HCT116 (cell line): ENCODE measurements around the gene DHCR24. TPM values are rescaled to one million over a fixed set of nuclear protein-coding genes. Genes with fewer than 3 reads are reported as not detected.

Source experiments
- ATAC-seq: fragments of 200-7000 bp; cut with Tn5 transposase; 2 replicates; pipeline ENCODE4 v1.9.1; 2020; ENCODE audit warnings: mild to moderate bottlenecking, moderate library complexity
- BruUV-seq: library from RNA; stranded (reverse); fragments of 400-500 nt; replicated peaks from 2 replicates; lab custom pipeline; 2021; lab: Mats Ljungman, UMichigan
- CTCF ChIA-PET: fragments of 300-600 bp; sonication (Branson Sonifier 250); formaldehyde crosslinking; loops from one replicate; lab custom pipeline; 2021; ENCODE audit warnings: antibody characterized with exemption; lab: Charles Lee
- POLR2A ChIA-PET: fragments of 300-600, 350-600 bp; sonication (Branson Sonifier 250); formaldehyde crosslinking; loops from one replicate; lab custom pipeline; 2021; ENCODE audit warnings: antibody characterized with exemption; lab: Charles Lee
- RAD21 ChIA-PET, 2 experiments: fragments of 300-600 bp; sonication (Branson Sonifier 250); formaldehyde crosslinking; loops; one replicate each; lab custom pipeline; 2023; ENCODE audit warnings: low total read pairs in 2 of 2; ENCODE audit not compliant: uncharacterized antibody in 2 of 2, unreplicated experiment in 2 of 2, low non-redundant PET in 1 of 2; lab: Charles Lee
- DNase-seq: peaks from one replicate; pipeline ENCODE4 v3.0.0-alpha.2; 2010; ENCODE audit warnings: low read depth, low spot score
- H2AFZ ChIP-seq: fragments of 200-600 bp; shearing (Covaris generic), sonication (generic); 2 replicates; pipeline ENCODE4 v1.6.1; 2017; ENCODE audit warnings: low read depth, mixed run types, mixed read lengths, antibody characterized with exemption, low read length; ENCODE audit not compliant: poor library complexity, severe bottlenecking
- H3K27ac ChIP-seq: 2 replicates; pipeline ENCODE4 v1.5.1; 2012; ENCODE audit warnings: low read depth, low read length
- H3K27me3 ChIP-seq: fragments of 200-600 bp; sonication (generic); 2 replicates; pipeline ENCODE4 v1.6.1; 2016; ENCODE audit warnings: mixed run types, low read length, mixed read lengths; ENCODE audit not compliant: insufficient read depth
- H3K36me3 ChIP-seq, 2 experiments: fragments of 200-500 bp in 1 of 2; fragments of 200-600 bp in 1 of 2; sonication (Bioruptor generic) in 1 of 2; sonication (generic) in 1 of 2; 2 replicates each; pipeline versions ENCODE4 v1.5.1 to v1.6.1; 2014 to 2016; ENCODE audit warnings: low read length in 2 of 2, inconsistent platforms in 1 of 2, mixed read lengths in 1 of 2, mixed run types in 1 of 2; ENCODE audit not compliant: insufficient read depth in 2 of 2, control insufficient read depth in 1 of 2
- H3K4me1 ChIP-seq, 2 experiments: fragments of 200-600 bp in 1 of 2; sonication (generic) in 1 of 2; 2 replicates each; pipeline versions ENCODE4 v1.5.1 to v1.6.1; 2012 to 2017; ENCODE audit warnings: low read length in 2 of 2, inconsistent platforms in 1 of 2, mild to moderate bottlenecking in 1 of 2, mixed read lengths in 1 of 2, mixed run types in 1 of 2, moderate library complexity in 1 of 2; ENCODE audit not compliant: insufficient read depth in 2 of 2, control insufficient read depth in 1 of 2
- H3K4me2 ChIP-seq: fragments of 200-600 bp; sonication (generic); 2 replicates; pipeline ENCODE4 v1.6.1; 2017; ENCODE audit warnings: mixed run types, low read length, mixed read lengths
- H3K4me3 ChIP-seq, 2 experiments: fragments of 200-600 bp in 1 of 2; sonication (generic) in 1 of 2; replicated peaks in 1 of 2; 2 replicates each; pipeline ENCODE4 v1.5.1; 2011 to 2016; ENCODE audit warnings: low read length in 2 of 2, control low read depth in 1 of 2, low read depth in 1 of 2, mild to moderate bottlenecking in 1 of 2, mixed read lengths in 1 of 2, mixed run types in 1 of 2
- H3K79me2 ChIP-seq: fragments of 200-600 bp; sonication (generic); 2 replicates; pipeline ENCODE4 v1.6.1; 2017; ENCODE audit warnings: mild to moderate bottlenecking, mixed run types, low read length, moderate library complexity, mixed read lengths; ENCODE audit not compliant: insufficient read depth
- H3K9ac ChIP-seq: fragments of 200-600 bp; sonication (generic); 2 replicates; pipeline ENCODE4 v1.6.1; 2016; ENCODE audit warnings: low read length, mixed read lengths
- H3K9me2 ChIP-seq: fragments of 200-600 bp; sonication (generic), shearing (Covaris generic); 2 replicates; pipeline ENCODE4 v1.6.1; 2017; ENCODE audit warnings: mixed run types, mild to moderate bottlenecking, moderate library complexity; ENCODE audit not compliant: insufficient read depth
- H3K9me3 ChIP-seq, 2 experiments: fragments of 200-500 bp in 1 of 2; fragments of 200-600 bp in 1 of 2; sonication (Bioruptor generic) in 1 of 2; sonication (generic) in 1 of 2; 2 replicates each; pipeline ENCODE4 v1.6.1; 2014 to 2017; ENCODE audit warnings: low read length in 2 of 2, mixed read lengths in 2 of 2, inconsistent platforms in 1 of 2, low read depth in 1 of 2, mild to moderate bottlenecking in 1 of 2, mixed run types in 1 of 2, moderate library complexity in 1 of 2; ENCODE audit not compliant: control insufficient read depth in 1 of 2, insufficient read depth in 1 of 2
- H4K20me1 ChIP-seq: fragments of 200-600 bp; sonication (generic), shearing (Covaris generic); 2 replicates; pipeline ENCODE4 v1.6.1; 2017; ENCODE audit warnings: mixed run types, mild to moderate bottlenecking, moderate library complexity; ENCODE audit not compliant: insufficient read depth
- ATF3 ChIP-seq: IDR thresholded peaks from 2 replicates; pipeline ENCODE4 v1.6.1; 2012
- CEBPB ChIP-seq: IDR thresholded peaks from 2 replicates; pipeline ENCODE4 v1.6.1; 2012; ENCODE audit warnings: low read depth
- CTCF ChIP-seq, 3 experiments: fragments of 200-600 bp in 1 of 3; sonication (generic) in 1 of 3; IDR thresholded peaks in 2 of 3; conservative IDR thresholded peaks in 1 of 3; 2 replicates each; pipeline ENCODE4 v1.5.1; 2012 to 2017; ENCODE audit warnings: low read depth in 2 of 3, low read length in 2 of 3, antibody characterized with exemption in 1 of 3, borderline replicate concordance in 1 of 3, control low read depth in 1 of 3, mild to moderate bottlenecking in 1 of 3, mixed read lengths in 1 of 3, mixed run types in 1 of 3, moderate library complexity in 1 of 3; ENCODE audit not compliant: insufficient read depth in 1 of 3
- EGR1 ChIP-seq: IDR thresholded peaks from 2 replicates; pipeline ENCODE4 v1.6.1; 2012; ENCODE audit warnings: low read depth
- EZH2 ChIP-seq: fragments of 200-600 bp; sonication (generic); IDR thresholded peaks from 2 replicates; pipeline ENCODE4 v1.6.1; 2017; ENCODE audit warnings: antibody characterized with exemption, mixed run types
- FOSL1 ChIP-seq: IDR thresholded peaks from 2 replicates; pipeline ENCODE4 v1.6.1; 2012; ENCODE audit warnings: low read depth
- JUND ChIP-seq: IDR thresholded peaks from 2 replicates; pipeline ENCODE4 v1.6.1; 2012
- MAX ChIP-seq: IDR thresholded peaks from 2 replicates; pipeline ENCODE4 v1.6.1; 2012
- REST ChIP-seq: IDR thresholded peaks from 2 replicates; pipeline ENCODE4 v1.6.1; 2012; ENCODE audit warnings: low read depth
- SIN3A ChIP-seq: IDR thresholded peaks from 2 replicates; pipeline ENCODE4 v1.6.1; 2012; ENCODE audit warnings: low read depth
- SP1 ChIP-seq: IDR thresholded peaks from 2 replicates; pipeline ENCODE4 v1.6.1; 2012; ENCODE audit warnings: low read depth
- YY1 ChIP-seq: IDR thresholded peaks from 2 replicates; pipeline ENCODE4 v1.6.1; 2011; ENCODE audit warnings: low read length, low read depth, moderate library complexity, mild to moderate bottlenecking; ENCODE audit not compliant: insufficient replicate concordance; ENCODE audit errors: extremely low read depth
- ZBTB33 ChIP-seq: IDR thresholded peaks from 2 replicates; pipeline ENCODE4 v1.6.1; 2011; ENCODE audit warnings: mild to moderate bottlenecking, low read length, moderate library complexity; ENCODE audit not compliant: insufficient replicate concordance; ENCODE audit errors: extremely low read depth
- ZFX ChIP-seq: fragments of 450-650 bp; IDR thresholded peaks from 2 replicates; pipeline ENCODE4 v1.6.1; 2017
- ZNF274 ChIP-seq: fragments of 200-500 bp; sonication (Bioruptor generic); IDR thresholded peaks from 2 replicates; pipeline ENCODE4 v1.6.1; 2014; ENCODE audit warnings: mild to moderate bottlenecking, low read depth, low read length, inconsistent platforms
- intact Hi-C: fragments of 100-400 bp; cut with micrococcal nuclease; formaldehyde crosslinking; loops from 2 replicates; pipeline ENCODE4 v1.10.0; 2022
- total RNA-seq: library from RNA; stranded (reverse); gene quantifications from one replicate; pipeline ENCODE4 v1.2.1, GENCODE V29; 2021; ENCODE audit not compliant: unreplicated experiment

DHCR24 gene
- total RNA-seq, 1 experiment from 2014 or later = 132 TPM

- no peaks in the 10 kb centered on the region for H3K79me2 ChIP-seq
- RAD21 ChIA-PET = no interaction called here
- no peaks in the 10 kb centered on the region for H3K27me3 ChIP-seq
- H3K9ac ChIP-seq = no peak overlapping the region
- no peak overlapping the region for H3K4me2 ChIP-seq
- no TSS peak for BruUV-seq
- H2AFZ ChIP-seq = no peak overlapping the region
- POLR2A ChIA-PET = no interaction called here
- no peaks in the 10 kb centered on the region for H4K20me1 ChIP-seq
- H3K4me3 ChIP-seq = no peak overlapping the region
- no peaks in the 10 kb centered on the region for H3K9me2 ChIP-seq
- no peaks in the 10 kb centered on the region for H3K36me3 ChIP-seq
- ATAC-seq = no peak
- TF ChIP-seq ATF3 (no peak), ZBTB33 (no peak), EZH2 (no peak), YY1 (no peak), SP1 (no peak), FOSL1 (no peak), CTCF (IDR thresholded peaks at IDR 0.05 in 2 of 3, conservative IDR thresholded peaks at IDR 0.05 in 1 of 3; ENCODE audit: borderline replicate concordance in 1 of 3, insufficient read depth in 1 of 3, low read depth in 2 of 3, low read length in 2 of 3) (no peak), EGR1 (no peak), ZFX (no peak), MAX (no peak), ZNF274 (no peak), JUND (no peak), SIN3A (no peak), CEBPB (no peak), REST (no peak)
- peaks cover 0 to 2% of the 10 kb centered on the region in 2 experiments; a peak in 2 of 4 replicates for H3K4me1 ChIP-seq
- DNase-seq = no peak
- H3K27ac ChIP-seq = no peak overlapping the region
- intact Hi-C loops = no loop called here
- no peaks in the 10 kb centered on the region for H3K9me3 ChIP-seq
- CTCF ChIA-PET = no interaction called here
These were observed 71.7 kb downstream of the DHCR24 start for GRCh38 chr1:54815086-54815876.
